ENCODE results near the gene PCSK6. TPM values are rescaled to one million over a fixed set of nuclear protein-coding genes. Genes with fewer than 3 reads are reported as not detected.

PCSK6 gene
- total RNA-seq, 1 experiment from 2014 or later: 2.9 TPM

GRCh38 chr15:101397521-101398003 lies 91.9 kb downstream of the PCSK6 start (continued):
- TF ChIP-seq TEAD4 (CRISPR knock-in tag; IDR thresholded peaks at IDR 0.05): no peak

- POLR2A ChIA-PET: no interaction called here
- Mint-ChIP-seq H3K27ac (no peak overlapping the region), H3K9me3 (peaks cover 5% of the 10 kb centered on the region), H3K36me3 (0 out of 2 replicates have a peak, but pooled peaks cover 3% of the 10 kb centered on the region), H3K4me3 (no peak overlapping the region), H3K4me1 (peaks cover 15% of the 10 kb centered on the region), H3K27me3 (ENCODE audit: low read depth) (no peaks in the 10 kb centered on the region; the same call in 1 of the 2 replicates)
- TF ChIP-seq MXD4 (CRISPR knock-in tag; IDR thresholded peaks at IDR 0.05; ENCODE audit: borderline replicate concordance) (no peak), FOXK1 (CRISPR knock-in tag; IDR thresholded peaks at IDR 0.05) (no peak), ERG (CRISPR knock-in tag; IDR thresholded peaks at IDR 0.05) (no peak), PRRX2 (CRISPR knock-in tag; IDR thresholded peaks at IDR 0.05) (no peak), ZNF219 (CRISPR knock-in tag; IDR thresholded peaks at IDR 0.05; ENCODE audit: borderline replicate concordance) (no peak), ZNF671 (CRISPR knock-in tag; IDR thresholded peaks at IDR 0.05) (no peak), TP53 (CRISPR knock-in tag; IDR thresholded peaks at IDR 0.05) (no peak), IRF1 (CRISPR knock-in tag; IDR thresholded peaks at IDR 0.05) (no peak), CTCF (IDR thresholded peaks at IDR 0.05) (no peak), ZNF512 (CRISPR knock-in tag; IDR thresholded peaks at IDR 0.05; ENCODE audit: borderline replicate concordance) (no peak), PRDM15 (CRISPR knock-in tag; IDR thresholded peaks at IDR 0.05) (no peak), TEAD4 (CRISPR knock-in tag; IDR thresholded peaks at IDR 0.05) (no peak), FOXJ3 (CRISPR knock-in tag; IDR thresholded peaks at IDR 0.05; ENCODE audit: borderline replicate concordance) (no peak), HMGA2 (CRISPR knock-in tag; IDR thresholded peaks at IDR 0.05) (no peak), NFYB (CRISPR knock-in tag; conservative IDR thresholded peaks at IDR 0.05; ENCODE audit: low read depth) (no peak), ETV6 (CRISPR knock-in tag; IDR thresholded peaks at IDR 0.05) (no peak), ZNF263 (CRISPR knock-in tag; IDR thresholded peaks at IDR 0.05; ENCODE audit: low read depth) (no peak), FOXP1 (CRISPR knock-in tag; IDR thresholded peaks at IDR 0.05; ENCODE audit: borderline replicate concordance) (no peak), ZNF532 (CRISPR knock-in tag; IDR thresholded peaks at IDR 0.05; ENCODE audit: borderline replicate concordance) (no peak), ZSCAN18 (CRISPR knock-in tag; IDR thresholded peaks at IDR 0.05) (no peak)
- ATAC-seq (peak; percentile 34; the same call in 1 of the 2 replicates), DNase-seq (ENCODE audit: low spot score) (no peak)
- CTCF ChIA-PET: interaction anchor here (0.9 to 2.0 kb wide), 4 partner anchors 24 to 108 kb away, joined by 3 to 10 read pairs (median 4); no protein-coding TSS in a partner anchor
Observed at GRCh38 chr15:101396484-101397261, 92.8 kb downstream of the PCSK6 start.
